ENCODE data around the gene TOP1. TPM values are rescaled to one million over a fixed set of nuclear protein-coding genes. Genes with fewer than 3 reads are reported as not detected.

TOP1 gene
- total RNA-seq, 3 donors from 2014 or later (not counting 1 experiment from before 2014, with no cell fraction given) = 32.2 to 36.3 (median 36.3) TPM

- Histone ChIP-seq H3K27me3 (ENCODE audit: control insufficient read depth, insufficient read depth, low read length) (no peaks in the 10 kb centered on the region), H3K4me1 (ENCODE audit: control insufficient read depth, insufficient read depth, low read length) (no peaks in the 10 kb centered on the region), H3K27ac (ENCODE audit: low read length) (no peak overlapping the region), H3K9me3 (ENCODE audit: control insufficient read depth, insufficient read depth, low read length) (no peaks in the 10 kb centered on the region), H3K36me3 (ENCODE audit: control insufficient read depth, insufficient read depth, low read length) (peaks cover 52% of the 10 kb centered on the region), H3K4me3 (ENCODE audit: low read length) (no peak overlapping the region)
- H3K27me3 Mint-ChIP-seq (ENCODE audit: low read depth in 2 of 2) = no peaks in the 10 kb centered on the region
- H3K9me3 Mint-ChIP-seq = no peaks in the 10 kb centered on the region
- no peak for ATAC-seq
- H3K27ac Mint-ChIP-seq = no peak overlapping the region
- H3K4me1 Mint-ChIP-seq = peaks cover 14 to 16% of the 10 kb centered on the region in 2 donors
- peaks cover 19% of the 10 kb centered on the region for H3K36me3 Mint-ChIP-seq
- 95% methylated on average over 3 of the region's 3 CpGs for WGBS (ENCODE audit: insufficient coverage)
- DNase-seq = no peak
- H3K4me3 Mint-ChIP-seq = no peak overlapping the region
- TF ChIP-seq, protein P1, sequence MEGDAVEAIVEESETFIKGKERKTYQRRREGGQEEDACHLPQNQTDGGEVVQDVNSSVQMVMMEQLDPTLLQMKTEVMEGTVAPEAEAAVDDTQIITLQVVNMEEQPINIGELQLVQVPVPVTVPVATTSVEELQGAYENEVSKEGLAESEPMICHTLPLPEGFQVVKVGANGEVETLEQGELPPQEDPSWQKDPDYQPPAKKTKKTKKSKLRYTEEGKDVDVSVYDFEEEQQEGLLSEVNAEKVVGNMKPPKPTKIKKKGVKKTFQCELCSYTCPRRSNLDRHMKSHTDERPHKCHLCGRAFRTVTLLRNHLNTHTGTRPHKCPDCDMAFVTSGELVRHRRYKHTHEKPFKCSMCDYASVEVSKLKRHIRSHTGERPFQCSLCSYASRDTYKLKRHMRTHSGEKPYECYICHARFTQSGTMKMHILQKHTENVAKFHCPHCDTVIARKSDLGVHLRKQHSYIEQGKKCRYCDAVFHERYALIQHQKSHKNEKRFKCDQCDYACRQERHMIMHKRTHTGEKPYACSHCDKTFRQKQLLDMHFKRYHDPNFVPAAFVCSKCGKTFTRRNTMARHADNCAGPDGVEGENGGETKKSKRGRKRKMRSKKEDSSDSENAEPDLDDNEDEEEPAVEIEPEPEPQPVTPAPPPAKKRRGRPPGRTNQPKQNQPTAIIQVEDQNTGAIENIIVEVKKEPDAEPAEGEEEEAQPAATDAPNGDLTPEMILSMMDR (IDR thresholded peaks at IDR 0.05) = no peak
- intact Hi-C loops (cut with micrococcal nuclease) = no loop called here
These were observed 57.0 kb downstream of the TOP1 start for GRCh38 chr20:41085606-41086005.

GRCh38 chr20:41086402-41087324, 58.0 kb downstream of the TOP1 start:
- H3K36me3 Mint-ChIP-seq = peaks cover 19% of the 10 kb centered on the region
- peaks cover 8 to 10% of the 10 kb centered on the region in 2 donors for H3K4me1 Mint-ChIP-seq
- DNase-seq = peak in 1 of 2 donors; percentile 26
- H3K4me1 ChIP-seq (ENCODE audit: control insufficient read depth, insufficient read depth, low read length) = no peaks in the 10 kb centered on the region
- no peak overlapping the region for H3K4me3 ChIP-seq (ENCODE audit: low read length)
- H3K9me3 Mint-ChIP-seq = no peaks in the 10 kb centered on the region
- no peak overlapping the region for H3K4me3 Mint-ChIP-seq
- H3K27ac Mint-ChIP-seq = peak overlapping the region in 1 of 2 donors; percentile 47
- TF ChIP-seq, protein P1 (IDR thresholded peaks at IDR 0.05) = no peak
- H3K27me3 ChIP-seq (ENCODE audit: control insufficient read depth, insufficient read depth, low read length) = no peaks in the 10 kb centered on the region
- no peak overlapping the region for H3K27ac ChIP-seq (ENCODE audit: low read length)
- no peaks in the 10 kb centered on the region for H3K9me3 ChIP-seq (ENCODE audit: control insufficient read depth, insufficient read depth, low read length)
- WGBS (ENCODE audit: insufficient coverage) = 53% methylated on average over 8 of the region's 8 CpGs
- peak in 1 of 3 donors; percentile 30 for ATAC-seq
- intact Hi-C loops (cut with micrococcal nuclease) = no loop called here
- peaks cover 42% of the 10 kb centered on the region for H3K36me3 ChIP-seq (ENCODE audit: control insufficient read depth, insufficient read depth, low read length)
- no peaks in the 10 kb centered on the region for H3K27me3 Mint-ChIP-seq (ENCODE audit: low read depth in 2 of 2)

DNA sequence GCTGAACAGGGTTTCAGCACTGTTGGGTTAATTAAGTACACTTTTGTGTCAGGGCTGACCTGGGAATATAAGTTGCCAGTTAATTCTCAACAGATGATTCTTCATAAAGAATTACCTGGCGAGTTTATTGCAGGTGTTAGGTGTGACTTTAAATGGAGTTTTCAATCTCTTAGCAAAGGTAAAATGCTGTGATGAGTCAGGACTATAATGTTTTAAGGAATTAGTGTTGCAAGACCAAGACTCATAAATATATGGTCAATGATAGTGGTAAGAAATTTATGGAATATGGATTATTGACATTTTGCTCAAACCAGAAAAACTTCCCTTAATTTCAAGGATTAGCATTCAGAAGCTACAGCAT, 58.7 kb downstream of the TOP1 start:
- Histone ChIP-seq H3K36me3 (ENCODE audit: control insufficient read depth, insufficient read depth, low read length) (peaks cover 41% of the 10 kb centered on the region), H3K4me1 (ENCODE audit: control insufficient read depth, insufficient read depth, low read length) (no peaks in the 10 kb centered on the region), H3K9me3 (ENCODE audit: control insufficient read depth, insufficient read depth, low read length) (no peaks in the 10 kb centered on the region), H3K4me3 (ENCODE audit: low read length) (no peak overlapping the region), H3K27ac (ENCODE audit: low read length) (no peak overlapping the region), H3K27me3 (ENCODE audit: control insufficient read depth, insufficient read depth, low read length) (no peaks in the 10 kb centered on the region)
- Mint-ChIP-seq H3K36me3 (peaks cover 19% of the 10 kb centered on the region), H3K9me3 (no peaks in the 10 kb centered on the region), H3K4me3 (no peak overlapping the region), H3K27me3 (ENCODE audit: low read depth in 2 of 2) (no peaks in the 10 kb centered on the region), H3K27ac (peak overlapping the region in 1 of 2 donors; percentile 47), H3K4me1 (peaks cover 6 to 10% of the 10 kb centered on the region in 2 donors)
- TF ChIP-seq, protein P1 (IDR thresholded peaks at IDR 0.05) = no peak
- intact Hi-C loops (cut with micrococcal nuclease) = no loop called here
- DNase-seq = no peak
- 92% methylated on average over 1 of the region's 1 CpG for WGBS (ENCODE audit: insufficient coverage)
- ATAC-seq = no peak
